Stimulated activated CD8-positive, alpha-beta memory T cell treated with anti-CD3 and anti-CD28 coated beads, Interleukin-12 subunit alpha, Interleukin-12 subunit beta, amount 100 ng/mL, for 4 hours (primary cell): ENCODE measurements around the gene PLCG1.

Experiments
- DNase-seq: peaks from one replicate; pipeline ENCODE4 v3.0.0-alpha.2; 2020; ENCODE audit warnings: low read depth

Gene PLCG1

GRCh38 chr20:41180599-41181333 is 43.4 kb downstream of the PLCG1 start:
- DNase-seq, result no peak

- no peak for DNase-seq
Observed at GRCh38 chr20:41181567-41181966, 44.2 kb downstream of the PLCG1 start.

GRCh38 chr20:41182296-41183212 is 45.2 kb downstream of the PLCG1 start:
- DNase-seq, result no peak

GRCh38 chr20:41183391-41183790 is 46.0 kb downstream of the PLCG1 start:
- DNase-seq, result no peak

GRCh38 chr20:41183831-41184230 is 46.5 kb downstream of the PLCG1 start:
- DNase-seq, result no peak

- DNase-seq, result no peak
Observed at GRCh38 chr20:41185013-41185757, 47.8 kb downstream of the PLCG1 start.

GRCh38 chr20:41187668-41188067 is 50.3 kb downstream of the PLCG1 start:
- DNase-seq, result no peak

GRCh38 chr20:41191562-41192500 is 54.5 kb downstream of the PLCG1 start:
- no peak for DNase-seq

- DNase-seq, result no peak
Observed at GRCh38 chr20:41192575-41192974, 55.2 kb downstream of the PLCG1 start.

- no peak for DNase-seq
Observed at GRCh38 chr20:41196653-41197225, 59.4 kb downstream of the PLCG1 start.

GRCh38 chr20:41198443-41198842 is 61.1 kb downstream of the PLCG1 start:
- no peak for DNase-seq

- no peak for DNase-seq
Observed at GRCh38 chr20:41200446-41201202, 63.3 kb downstream of the PLCG1 start.

- no peak for DNase-seq
Observed at GRCh38 chr20:41201760-41202159, 64.4 kb downstream of the PLCG1 start.

- DNase-seq, result no peak
Observed at GRCh38 chr20:41202426-41202825, 65.1 kb downstream of the PLCG1 start.

GRCh38 chr20:41203660-41204059 is 66.3 kb downstream of the PLCG1 start:
- DNase-seq, result no peak

- DNase-seq, result no peak
Observed at GRCh38 chr20:41204304-41205265, 67.2 kb downstream of the PLCG1 start.

GRCh38 chr20:41205313-41205712 is 68.0 kb downstream of the PLCG1 start:
- no peak for DNase-seq

GRCh38 chr20:41213150-41213820 is 75.9 kb downstream of the PLCG1 start:
- no peak for DNase-seq
